Fibroblast of mammary gland (primary cell): ENCODE data around the gene SETD3.
"Not testable (repeated sequence)": the region's sequence is repeated elsewhere in the genome, so short reads cannot be mapped to it uniquely, and the experiment has no call there.

Experiments used
- DNase-seq: peaks from one replicate; pipeline ENCODE4 v3.0.0-alpha.2; 2010; ENCODE audit warnings: low read depth
- H3K4me3 ChIP-seq: 2 replicates; pipeline ENCODE4 v1.5.1; 2011; ENCODE audit warnings: low read depth, mild to moderate bottlenecking, low read length, moderate library complexity; ENCODE audit not compliant: control insufficient read depth
- CTCF ChIP-seq: conservative IDR thresholded peaks from 2 replicates; pipeline ENCODE4 v1.5.1; 2011; ENCODE audit warnings: low read depth, low read length, inconsistent platforms; ENCODE audit not compliant: control insufficient read depth, insufficient read depth

The SETD3 gene

DNA sequence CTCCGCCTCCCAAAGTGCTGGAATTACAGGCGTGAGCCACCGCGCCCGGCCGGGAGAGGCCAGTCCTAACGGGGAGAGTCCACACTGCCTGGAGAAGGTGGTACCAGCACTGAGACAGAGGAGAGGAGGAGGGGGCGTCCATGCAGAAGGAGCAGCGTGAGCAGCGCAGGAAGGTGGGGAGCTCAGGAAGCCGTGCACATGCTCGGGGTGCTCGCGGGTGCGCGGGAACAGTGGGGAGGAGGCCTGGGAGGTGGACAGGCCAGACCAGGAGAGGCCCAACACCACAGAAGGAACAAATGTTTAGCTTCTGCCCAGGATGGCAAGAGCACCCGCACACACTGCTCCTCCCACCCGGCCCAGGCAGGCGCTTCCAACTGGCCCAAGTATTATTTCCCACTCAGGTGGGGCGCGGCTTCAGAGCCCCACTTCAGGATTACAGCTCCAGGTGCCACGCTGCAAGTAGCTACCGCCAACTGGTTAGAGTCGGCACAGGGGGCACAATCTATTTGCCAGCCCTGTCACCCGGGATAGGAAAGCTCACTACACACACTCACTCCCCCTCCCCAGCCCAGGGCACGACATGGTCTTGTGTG, 127.9 kb downstream of the SETD3 start:
- H3K4me3 ChIP-seq: no peak overlapping the region
- TF ChIP-seq CTCF: no peak

DNA sequence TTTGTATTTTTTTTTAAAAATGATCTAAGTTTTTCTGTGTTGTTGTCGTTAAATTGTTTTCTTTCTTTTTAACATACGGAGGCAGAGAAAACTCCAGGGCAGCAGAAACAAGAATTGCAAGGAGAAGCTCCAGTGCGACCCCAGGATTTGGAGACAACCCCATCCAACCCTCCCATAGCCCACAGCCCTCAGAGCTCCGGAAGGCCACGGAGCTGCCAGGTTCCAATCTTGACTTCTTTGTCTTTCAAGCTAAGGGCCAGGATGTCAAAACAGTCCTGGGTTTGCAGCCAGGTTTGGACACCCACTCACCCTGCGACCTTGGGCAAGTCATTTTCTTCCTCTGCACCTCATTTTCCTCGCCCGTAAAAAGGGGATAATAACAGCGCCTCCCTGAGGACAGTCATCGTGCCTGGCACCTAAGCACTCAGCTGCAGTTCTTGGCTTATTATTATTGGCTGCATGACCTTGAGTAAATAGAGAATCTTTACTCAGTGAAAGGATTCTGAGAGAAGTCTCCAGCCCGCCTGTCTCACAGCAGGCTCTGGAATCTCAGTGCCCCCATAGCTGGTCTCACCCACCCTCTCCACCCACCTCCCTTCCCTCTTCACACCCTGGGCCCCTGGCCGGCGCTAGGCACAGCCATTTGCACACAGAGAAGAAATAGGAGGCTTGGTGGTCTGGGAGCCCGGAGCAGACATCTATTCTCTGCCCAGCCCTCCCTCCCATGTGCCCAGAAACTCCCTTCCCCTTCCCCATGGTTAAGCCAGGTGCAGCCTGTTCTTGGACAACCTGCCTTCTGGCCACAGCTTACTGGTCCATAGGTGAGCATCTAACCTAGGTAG, 129.3 kb downstream of the SETD3 start:
- H3K4me3 ChIP-seq: no peak overlapping the region
- TF ChIP-seq CTCF: no peak
- no peak for DNase-seq

More for the DNA sequence above, 127.9 kb downstream of the SETD3 start:
- DNase-seq: no peak

DNA sequence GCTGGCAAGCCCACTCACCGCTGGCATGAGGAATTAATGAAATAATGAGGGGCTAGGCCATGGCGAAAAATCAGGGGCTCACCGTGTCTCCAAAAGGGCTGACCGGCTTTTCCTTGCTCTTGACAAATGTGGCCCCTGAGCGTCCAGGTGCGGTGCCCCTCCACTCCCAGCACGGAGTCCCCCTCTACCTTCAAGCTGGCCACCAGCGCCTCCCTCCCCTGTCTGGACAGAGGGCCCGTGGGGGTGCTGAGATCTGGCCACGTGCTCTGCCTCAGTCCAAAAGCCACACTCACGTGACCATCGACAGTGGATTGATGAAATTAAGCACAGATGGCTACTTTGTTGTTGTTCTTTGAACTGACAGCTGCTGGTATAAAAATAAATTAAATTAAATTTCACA, 129.9 kb downstream of the SETD3 start:
- peak; percentile 3 for DNase-seq
- TF ChIP-seq CTCF: no peak
- H3K4me3 ChIP-seq: no peak overlapping the region

DNA sequence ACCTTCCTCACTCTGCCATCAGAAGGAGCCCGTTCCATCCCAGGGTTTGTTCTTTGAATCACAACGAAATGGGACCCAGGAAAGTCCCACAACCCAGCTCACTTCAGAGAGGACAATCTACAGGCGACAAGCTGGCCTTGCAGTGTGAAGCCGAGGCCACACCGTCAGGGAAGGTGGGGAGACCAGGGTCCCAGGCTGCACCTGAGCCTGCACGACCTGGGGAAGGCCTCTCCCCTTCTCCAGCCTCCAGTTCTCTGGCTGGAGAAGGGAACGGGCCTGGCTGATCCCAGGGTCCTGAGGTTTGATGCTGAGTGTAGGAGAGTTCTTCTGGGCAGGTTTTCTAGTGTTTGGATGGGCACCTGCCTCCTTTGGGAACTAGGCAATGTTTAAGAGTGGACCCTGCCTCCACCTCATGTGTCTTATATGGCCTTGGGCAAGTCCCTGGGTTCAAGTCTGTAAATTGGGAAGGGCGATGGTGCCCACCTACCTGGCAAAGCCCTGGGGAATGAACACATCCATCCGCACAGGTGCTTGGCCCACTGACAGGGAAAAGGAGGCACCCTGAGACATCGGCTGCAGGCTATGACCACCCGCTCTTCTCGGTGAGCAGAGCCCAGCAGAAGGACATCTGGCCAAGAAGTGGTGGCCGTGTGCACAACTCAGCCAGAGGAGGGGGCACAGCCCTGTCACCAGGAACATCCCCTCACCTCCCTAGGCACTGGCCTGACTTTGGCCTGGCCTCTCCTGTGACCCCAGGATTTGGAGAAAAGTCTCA, 130.8 kb downstream of the SETD3 start:
- TF ChIP-seq CTCF: no peak
- no peak overlapping the region for H3K4me3 ChIP-seq
- DNase-seq: no peak

DNA sequence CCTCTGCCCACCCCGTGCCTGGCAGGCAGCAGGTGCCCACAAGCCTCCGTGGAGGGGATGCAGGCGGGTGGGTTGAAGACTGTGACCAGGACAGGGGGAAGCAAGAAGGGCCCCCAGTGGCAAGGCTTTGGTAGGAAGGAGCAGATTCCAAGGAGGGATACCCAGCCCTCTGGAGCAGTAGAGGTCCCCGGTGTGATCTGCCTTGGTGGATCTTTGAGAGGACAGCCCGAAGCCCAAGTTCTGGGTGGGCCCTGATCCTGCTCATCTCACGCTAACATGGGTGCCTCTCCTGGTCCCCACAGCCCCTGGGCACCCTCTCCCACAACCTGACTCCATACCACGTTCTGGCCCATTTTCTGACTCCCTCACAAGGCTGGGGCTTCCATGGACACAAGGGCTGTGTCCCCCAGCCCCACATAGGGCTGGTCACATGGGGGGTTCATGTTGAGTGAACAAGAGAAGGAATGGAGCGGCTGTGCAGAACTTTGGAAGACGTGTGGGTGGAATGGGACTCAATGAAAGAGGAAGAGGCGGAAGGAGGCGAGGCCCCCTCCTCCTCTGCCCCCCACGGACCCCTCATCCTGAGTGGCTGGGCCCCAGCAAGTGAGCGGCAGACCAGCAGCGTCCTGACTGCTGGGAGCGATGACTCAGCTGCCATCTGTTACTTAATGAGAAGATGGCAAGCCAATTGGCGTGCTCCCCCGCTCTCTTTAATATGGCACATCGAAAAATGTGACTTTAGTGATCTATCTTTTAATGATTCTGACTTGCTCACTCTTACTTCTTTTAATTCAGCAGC, 131.6 kb downstream of the SETD3 start:
- TF ChIP-seq CTCF: no peak
- no peak for DNase-seq
- no peak overlapping the region for H3K4me3 ChIP-seq

- not testable (repeated sequence) for H3K4me3 ChIP-seq, DNase-seq
Measured at GRCh38 chr14:99348231-99348630, 132.4 kb downstream of the SETD3 start.
